Neuronal stem cell (in vitro differentiated cells): Measurements from ENCODE around the gene TMEM134.

ENCODE experiments used
- DNase-seq: peaks from one replicate; pipeline ENCODE4 v3.0.0-alpha.2; 2013; ENCODE audit warnings: low spot score
- H2AFZ ChIP-seq: one replicate; pipeline ENCODE4 v1.6.1; 2013; ENCODE audit warnings: mild to moderate bottlenecking, low read length, inconsistent platforms
- H2AK5ac ChIP-seq: 2 replicates; pipeline ENCODE4 v1.6.1; 2013; ENCODE audit warnings: low read depth, mild to moderate bottlenecking, inconsistent platforms, low read length, moderate library complexity, mixed read lengths
- H2BK120ac ChIP-seq: 2 replicates; pipeline ENCODE4 v1.6.1; 2013; ENCODE audit warnings: low read depth, mild to moderate bottlenecking, inconsistent platforms, low read length, moderate library complexity, mixed read lengths
- H2BK12ac ChIP-seq: one replicate; pipeline ENCODE4 v1.6.1; 2013; ENCODE audit warnings: low read length, inconsistent platforms
- H2BK15ac ChIP-seq: 2 replicates; pipeline ENCODE4 v1.6.1; 2013; ENCODE audit warnings: mild to moderate bottlenecking, low read length, inconsistent platforms, mixed read lengths
- H2BK5ac ChIP-seq: one replicate; pipeline ENCODE4 v1.6.1; 2013; ENCODE audit warnings: inconsistent platforms, mild to moderate bottlenecking, low read length, moderate library complexity
- H3K14ac ChIP-seq: one replicate; pipeline ENCODE4 v1.6.1; 2013; ENCODE audit warnings: low read length, inconsistent platforms
- H3K18ac ChIP-seq: 2 replicates; pipeline ENCODE4 v1.6.1; 2013; ENCODE audit warnings: low read length, inconsistent platforms
- H3K23ac ChIP-seq: 2 replicates; pipeline ENCODE4 v1.6.1; 2013; ENCODE audit warnings: low read depth, mild to moderate bottlenecking, mixed read lengths, low read length, inconsistent platforms; ENCODE audit not compliant: poor library complexity
- H3K27ac ChIP-seq: replicated peaks from 3 replicates; pipeline ENCODE4 v1.5.1; 2013; ENCODE audit warnings: low read length, inconsistent platforms
- H3K27me3 ChIP-seq, 3 experiments: 2 replicates each; pipeline ENCODE4 v1.6.1; 2013; ENCODE audit warnings: low read length in 3 of 3, mild to moderate bottlenecking in 2 of 3, inconsistent platforms in 1 of 3, low read depth in 1 of 3, mixed read lengths in 1 of 3, moderate library complexity in 1 of 3; ENCODE audit not compliant: control insufficient read depth in 3 of 3, insufficient read depth in 3 of 3
- H3K36me3 ChIP-seq, 2 donors: replicated peaks in 1 of 2; 2 replicates each; pipeline ENCODE4 v1.6.1; 2013; ENCODE audit warnings: low read length in 2 of 2; ENCODE audit not compliant: control insufficient read depth in 2 of 2, insufficient read depth in 2 of 2
- H3K4ac ChIP-seq: 2 replicates; pipeline ENCODE4 v1.6.1; 2013; ENCODE audit warnings: inconsistent platforms, mild to moderate bottlenecking, low read length, moderate library complexity
- H3K4me1 ChIP-seq, 2 donors: 1 replicate in 1 of 2; 2 replicates in 1 of 2; pipeline ENCODE4 v1.6.1; 2013; ENCODE audit warnings: low read length in 2 of 2, low read depth in 1 of 2; ENCODE audit not compliant: control insufficient read depth in 2 of 2, insufficient read depth in 1 of 2
- H3K4me2 ChIP-seq: one replicate; pipeline ENCODE4 v1.6.1; 2013; ENCODE audit warnings: mild to moderate bottlenecking, low read length, inconsistent platforms; ENCODE audit not compliant: insufficient read depth, poor library complexity, severe bottlenecking
- H3K4me3 ChIP-seq, 2 donors: 2 replicates each; pipeline ENCODE4 v1.5.1; 2013; ENCODE audit warnings: low read length in 2 of 2, mild to moderate bottlenecking in 2 of 2, inconsistent platforms in 1 of 2, moderate library complexity in 1 of 2
- H3K79me1 ChIP-seq: one replicate; pipeline ENCODE4 v1.6.1; 2013; ENCODE audit warnings: low read depth, mild to moderate bottlenecking, inconsistent platforms, low read length, moderate library complexity
- H3K9ac ChIP-seq: one replicate; pipeline ENCODE4 v1.6.1; 2013; ENCODE audit warnings: mild to moderate bottlenecking, low read depth, low read length, inconsistent platforms; ENCODE audit not compliant: poor library complexity
- H3K9me3 ChIP-seq, 2 donors: replicated peaks in 1 of 2; 2 replicates each; pipeline versions ENCODE3 to v1.6.1; 2013; ENCODE audit warnings: low read length in 2 of 2, mild to moderate bottlenecking in 2 of 2, inconsistent platforms in 1 of 2, low read depth in 1 of 2, mixed read lengths in 1 of 2, moderate library complexity in 1 of 2; ENCODE audit not compliant: control insufficient read depth in 2 of 2, insufficient read depth in 1 of 2
- H4K8ac ChIP-seq: one replicate; pipeline ENCODE4 v1.6.1; 2013; ENCODE audit warnings: low read depth, mild to moderate bottlenecking, inconsistent platforms, low read length, moderate library complexity
- H4K91ac ChIP-seq: one replicate; pipeline ENCODE4 v1.6.1; 2013; ENCODE audit warnings: low read length, low read depth, mild to moderate bottlenecking, inconsistent platforms; ENCODE audit not compliant: poor library complexity
- WGBS, 2 donors: extraction: QIAGEN DNeasy Blood & Tissue Kit; methylation state at CpG; one replicate each; pipeline ENCODE4 v1.1.7; 2013; ENCODE audit warnings: missing lambda C conversion rate in 2 of 2, mixed read lengths in 1 of 2; ENCODE audit not compliant: insufficient read length in 2 of 2, insufficient replicate concordance in 1 of 2; ENCODE audit errors: extremely low coverage in 2 of 2; 5-methylcytosine and 5-hydroxymethylcytosine counted together

TMEM134 gene

GRCh38 chr11:67493548-67494370 is 24.7 kb upstream of the TMEM134 start:
- H3K23ac ChIP-seq = no peak overlapping the region
- no peaks in the 10 kb centered on the region for H3K9me3 ChIP-seq
- H3K4ac ChIP-seq = no peak overlapping the region
- H3K18ac ChIP-seq = no peak overlapping the region
- H3K27me3 ChIP-seq = no peaks in the 10 kb centered on the region
- no peak overlapping the region for H2AFZ ChIP-seq
- H3K4me2 ChIP-seq = no peak overlapping the region
- H3K27ac ChIP-seq = no peak overlapping the region
- H3K4me3 ChIP-seq = no peak overlapping the region
- H2BK12ac ChIP-seq = no peak overlapping the region
- no peaks in the 10 kb centered on the region for H3K4me1 ChIP-seq
- H3K14ac ChIP-seq = no peak overlapping the region
- H2BK5ac ChIP-seq = no peak overlapping the region
- WGBS, 2 donors = no CpG with 5 or more reads among the region's 65 CpGs
- peaks cover 68 to 95% of the 10 kb centered on the region in 2 donors for H3K36me3 ChIP-seq
- H2BK120ac ChIP-seq = no peak overlapping the region
- H3K9ac ChIP-seq = no peak overlapping the region
- no peak overlapping the region for H4K91ac ChIP-seq
- H4K8ac ChIP-seq = peak overlapping the region; percentile 92
- no peak overlapping the region for H2AK5ac ChIP-seq
- DNase-seq = no peak
- no peak overlapping the region for H2BK15ac ChIP-seq
- peaks cover 9% of the 10 kb centered on the region for H3K79me1 ChIP-seq

- H3K4ac ChIP-seq = no peak overlapping the region
- WGBS, 2 donors = no CpG with 5 or more reads among the region's 46 CpGs
- H3K23ac ChIP-seq = peak overlapping the region; percentile 43
- H2AFZ ChIP-seq = no peak overlapping the region
- H3K14ac ChIP-seq = no peak overlapping the region
- H3K27me3 ChIP-seq = no peaks in the 10 kb centered on the region
- H2AK5ac ChIP-seq = no peak overlapping the region
- no peak overlapping the region for H2BK12ac ChIP-seq
- H3K27ac ChIP-seq = no peak overlapping the region
- H3K4me2 ChIP-seq = no peak overlapping the region
- peak overlapping the region; percentile 92 for H4K8ac ChIP-seq
- H3K4me1 ChIP-seq = no peaks in the 10 kb centered on the region
- no peaks in the 10 kb centered on the region for H3K9me3 ChIP-seq
- no peak overlapping the region for H3K4me3 ChIP-seq
- H3K79me1 ChIP-seq = peaks cover 8% of the 10 kb centered on the region
- no peak overlapping the region for H2BK5ac ChIP-seq
- no peak overlapping the region for H3K9ac ChIP-seq
- H3K18ac ChIP-seq = peak overlapping the region; percentile 28
- no peak overlapping the region for H2BK120ac ChIP-seq
- no peak overlapping the region for H2BK15ac ChIP-seq
- H3K36me3 ChIP-seq = peaks cover 65 to 91% of the 10 kb centered on the region in 2 donors
- H4K91ac ChIP-seq = no peak overlapping the region
- no peak for DNase-seq
Measured at GRCh38 chr11:67492801-67493547, 23.9 kb upstream of the TMEM134 start.

- Histone ChIP-seq H3K27me3 (no peaks in the 10 kb centered on the region), H3K36me3 (peaks cover 59 to 89% of the 10 kb centered on the region in 2 donors), H3K9me3 (no peaks in the 10 kb centered on the region), H2BK12ac (no peak overlapping the region), H3K27ac (no peak overlapping the region), H3K4ac (no peak overlapping the region), H3K14ac (no peak overlapping the region), H2AFZ (no peak overlapping the region), H3K4me3 (no peak overlapping the region), H3K4me1 (no peaks in the 10 kb centered on the region), H2BK15ac (no peak overlapping the region), H3K9ac (no peak overlapping the region), H3K79me1 (peaks cover 6% of the 10 kb centered on the region), H3K18ac (no peak overlapping the region), H2BK5ac (no peak overlapping the region), H3K4me2 (no peak overlapping the region), H2BK120ac (no peak overlapping the region), H3K23ac (no peak overlapping the region), H2AK5ac (no peak overlapping the region), H4K91ac (no peak overlapping the region), H4K8ac (no peak overlapping the region)
- WGBS, 2 donors = no CpG with 5 or more reads among the region's 19 CpGs
- DNase-seq = no peak
Measured at GRCh38 chr11:67492069-67492727, 23.1 kb upstream of the TMEM134 start.
